ENCODE measurements around the gene RRN3.

GRCh38 chr16:15037003-15037402 is 57.1 kb downstream of the RRN3 start:
- TF ChIP-seq POLR2A (IDR thresholded peaks at IDR 0.05; ENCODE audit: low read length), result no peak
- TF ChIP-seq GATA1 (IDR thresholded peaks at IDR 0.05; ENCODE audit: low read depth, low read length), result no peak

All from erythroblast (primary cell).